ENCODE data around the gene ZNF786.
"Not testable (repeated sequence)": the region's sequence is repeated elsewhere in the genome, so short reads cannot be mapped to it uniquely, and the experiment has no call there.

ZNF786 gene

GRCh38 chr7:149081914-149082313, 8.6 kb downstream of the ZNF786 start:
- no peak for DNase-seq

DNA sequence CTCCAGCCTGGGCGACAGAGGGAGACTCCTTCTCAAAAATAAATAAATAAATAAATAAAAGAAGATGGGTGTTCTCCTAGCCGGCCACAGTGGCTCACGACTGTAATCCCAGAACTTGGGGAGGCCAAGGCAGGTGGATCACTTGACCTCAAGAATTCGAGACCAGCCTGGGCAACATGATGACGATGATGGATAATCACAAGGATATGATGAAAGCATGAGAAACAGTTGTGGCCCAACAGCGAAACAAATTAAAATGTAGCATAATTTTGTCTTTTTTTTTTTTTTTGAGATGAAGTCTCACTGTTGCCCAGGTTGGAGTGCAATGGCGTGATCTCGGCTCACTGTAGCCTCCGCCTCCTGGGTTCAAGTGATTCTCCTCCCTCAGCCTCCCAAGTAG, 12.9 kb downstream of the ZNF786 start:
- no peak for DNase-seq

DNA sequence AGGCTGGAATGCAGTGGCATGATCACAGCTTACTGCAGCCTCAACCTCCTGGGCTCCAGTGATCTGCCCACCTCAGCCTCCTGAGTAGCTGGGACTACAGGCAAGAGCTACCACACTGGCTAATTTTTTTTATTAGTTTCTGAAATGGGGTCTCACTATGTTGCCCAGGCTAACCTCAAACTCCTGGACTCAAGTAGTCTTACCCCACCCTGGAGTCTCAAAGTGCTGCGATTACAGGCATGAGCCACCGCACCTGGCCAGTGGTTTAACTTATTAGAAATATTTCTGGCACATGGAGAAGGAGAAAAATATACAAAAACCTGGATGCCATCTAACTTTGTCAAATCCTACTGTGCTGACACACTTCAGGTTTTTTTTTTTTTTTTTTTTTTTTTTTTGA, 15.2 kb downstream of the ZNF786 start:
- no peak for DNase-seq

DNA sequence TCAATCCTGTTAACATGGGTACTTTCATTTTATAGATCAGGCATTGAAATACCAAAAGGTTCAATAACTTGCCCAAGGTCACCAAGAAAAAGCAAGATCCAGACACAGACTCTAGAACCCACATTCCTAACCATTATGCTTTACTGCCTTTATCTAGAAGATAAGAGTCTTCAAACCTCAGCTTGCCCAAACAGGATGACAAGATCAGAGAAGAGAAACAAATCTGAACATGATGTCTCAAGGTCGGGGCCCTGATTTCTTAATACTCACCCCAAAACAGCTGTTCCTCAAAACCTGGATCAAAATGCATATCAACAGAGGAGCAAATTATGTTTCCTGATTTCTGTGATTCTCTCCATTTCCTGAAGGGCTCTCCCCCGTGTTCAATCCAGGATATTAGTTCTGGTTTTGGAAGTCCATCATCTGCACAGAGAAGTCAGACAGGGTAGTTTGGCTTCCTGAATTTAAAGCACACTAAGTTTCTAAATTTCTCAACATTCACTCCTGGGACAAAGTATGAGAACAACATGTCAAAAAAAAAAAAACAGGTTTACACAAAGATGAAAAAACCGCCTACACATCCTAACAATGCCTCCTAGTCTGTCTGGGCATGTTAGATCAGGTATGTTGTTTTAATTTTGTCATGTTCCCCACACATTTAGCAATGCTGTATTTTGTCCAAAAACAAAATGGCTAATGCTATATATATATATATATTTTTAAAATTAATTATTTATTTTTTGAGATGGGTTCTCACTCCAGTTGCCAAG, 16.2 kb downstream of the ZNF786 start:
- DNase-seq = no peak

GRCh38 chr7:149072438-149072775, 18.1 kb downstream of the ZNF786 start:
- DNase-seq = no peak

- no peak for DNase-seq
Observed at GRCh38 chr7:149071641-149072437, 18.7 kb downstream of the ZNF786 start.

DNA sequence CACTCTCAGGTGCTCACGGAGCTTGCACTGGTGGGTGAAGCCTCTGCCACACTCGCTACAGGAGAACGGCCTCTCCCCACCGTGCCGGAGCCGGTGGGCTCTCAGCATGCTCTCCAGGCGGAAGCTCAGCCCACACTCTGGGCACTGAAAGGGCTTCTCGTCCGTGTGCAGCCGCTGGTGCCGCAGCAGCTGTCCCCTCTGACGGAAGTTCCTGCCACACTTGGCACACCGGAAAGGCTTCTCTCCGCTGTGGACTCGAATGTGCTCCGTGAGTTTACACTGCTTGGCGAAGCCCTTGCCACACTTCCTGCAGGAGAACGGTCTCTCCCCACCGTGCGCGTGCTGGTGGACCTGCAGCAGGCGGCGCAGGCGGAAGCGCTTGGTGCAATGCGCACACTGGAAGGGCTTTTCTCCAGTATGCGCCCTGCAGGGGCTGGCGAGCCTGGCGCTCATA, 19.3 kb downstream of the ZNF786 start:
- no peak for DNase-seq

GRCh38 chr7:149070372-149071125, 20.0 kb downstream of the ZNF786 start:
- DNase-seq = no peak

DNA sequence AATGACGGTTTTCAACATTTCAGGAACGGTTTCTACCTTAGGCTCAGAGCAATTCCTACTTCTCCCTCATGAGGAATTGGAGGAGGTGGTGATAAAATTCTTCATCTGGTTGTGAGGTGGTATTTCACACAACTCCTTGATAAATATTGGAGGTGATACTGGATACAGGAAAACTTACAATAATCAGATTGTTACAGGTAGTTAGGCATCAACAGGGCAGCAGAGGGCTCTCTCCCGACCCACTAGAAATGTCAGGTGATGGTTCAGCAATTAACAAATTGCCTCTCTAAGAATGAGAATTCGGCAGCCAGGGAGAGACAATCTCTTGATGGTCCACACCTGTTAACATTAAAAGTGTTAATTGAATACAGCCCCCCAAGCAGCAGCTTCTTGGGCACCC, 22.6 kb downstream of the ZNF786 start:
- DNase-seq = no peak

DNA sequence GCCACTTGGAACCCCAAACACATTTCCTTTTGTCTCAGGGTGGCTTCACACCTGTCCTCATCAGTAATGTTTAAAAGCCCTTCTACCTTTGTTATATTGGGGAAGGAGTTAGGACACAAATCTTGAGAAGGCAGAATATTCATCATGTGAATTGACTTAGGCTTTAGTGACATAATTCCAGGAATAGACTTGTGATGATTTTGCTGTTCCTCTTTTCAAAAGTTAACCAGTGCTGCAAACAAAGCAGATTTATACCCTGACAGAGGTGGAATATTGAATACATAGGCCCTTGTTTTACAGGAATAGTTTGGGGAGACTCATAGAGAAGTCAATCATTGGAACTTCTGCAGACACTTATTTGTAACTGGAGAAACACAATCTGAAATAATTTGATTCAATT, 27.0 kb downstream of the ZNF786 start:
- DNase-seq = no peak

DNA sequence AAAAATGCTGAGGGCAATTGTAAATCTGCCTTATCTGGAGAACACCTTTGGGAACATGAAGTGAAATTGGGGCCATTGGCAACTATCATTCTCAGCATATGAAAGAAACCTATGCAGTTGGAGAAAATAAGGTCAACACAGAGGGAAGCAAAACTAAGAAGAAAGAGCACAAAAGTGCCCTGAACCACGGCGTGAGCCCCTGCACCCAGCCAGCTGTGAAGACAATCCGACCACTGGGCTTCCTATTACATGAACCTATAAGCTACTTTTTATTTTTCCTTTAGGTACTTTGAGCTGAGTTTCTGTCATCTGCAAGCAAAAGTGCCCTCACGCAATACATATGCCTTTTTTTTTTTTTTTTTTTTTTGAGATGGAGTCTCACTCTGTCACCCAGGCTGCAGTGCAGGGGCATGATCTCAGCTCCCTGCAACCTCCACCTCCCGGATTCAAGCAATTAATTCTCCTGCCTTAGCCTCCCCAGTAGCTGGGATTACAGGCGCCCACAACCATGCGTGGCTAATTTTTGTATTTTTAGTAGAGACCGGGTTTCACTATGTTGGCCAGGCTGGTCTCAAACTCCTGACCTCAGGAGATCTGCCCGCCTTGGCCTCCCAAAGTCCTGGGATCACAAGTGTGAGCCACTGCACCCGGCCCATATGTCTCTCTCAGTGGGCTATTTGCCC, 28.2 kb downstream of the ZNF786 start:
- DNase-seq = not testable (repeated sequence)

DNA sequence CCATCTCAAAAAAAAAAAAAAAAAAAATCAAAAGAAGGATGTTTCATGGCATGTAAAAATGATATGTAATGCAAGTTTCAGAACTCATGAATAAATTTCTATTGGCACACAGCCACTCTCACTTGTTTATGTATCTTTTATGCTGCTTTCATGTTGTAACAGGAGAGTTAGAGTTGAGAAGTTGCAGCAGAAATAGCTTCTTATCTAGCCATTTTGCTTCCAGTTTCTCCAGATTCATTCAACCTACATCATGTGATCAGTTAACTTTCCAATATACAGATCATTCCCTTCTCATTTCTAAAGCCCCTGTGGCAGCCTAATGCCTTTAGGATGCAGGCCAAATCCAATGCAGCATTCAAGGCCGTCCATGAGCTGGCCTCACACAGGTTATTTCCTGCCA, 30.4 kb downstream of the ZNF786 start:
- DNase-seq = no peak

DNA sequence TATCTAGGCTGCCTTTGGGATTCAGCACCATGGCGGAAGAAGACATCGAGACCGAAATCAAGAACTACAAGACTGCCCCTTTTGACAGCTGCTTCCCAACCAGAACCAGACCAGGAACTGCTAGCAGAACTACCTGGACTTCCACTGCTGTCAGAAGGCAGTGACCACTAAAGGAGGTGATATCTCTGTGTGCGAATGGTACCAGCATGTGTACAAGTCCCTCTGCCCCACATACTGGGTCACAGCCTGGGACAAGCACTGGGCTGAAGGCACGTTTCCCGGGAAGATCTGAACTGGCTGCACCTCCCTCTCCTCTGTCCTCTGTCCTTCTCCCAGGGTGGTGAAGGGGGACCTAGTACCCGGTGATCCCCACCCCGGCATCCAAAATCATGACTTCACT, 36.6 kb downstream of the ZNF786 start:
- DNase-seq = no peak

- no peak for DNase-seq
Observed at GRCh38 chr7:149053384-149053783, 37.1 kb downstream of the ZNF786 start.

GRCh38 chr7:149050941-149051340, 39.6 kb downstream of the ZNF786 start:
- no peak for DNase-seq

DNA sequence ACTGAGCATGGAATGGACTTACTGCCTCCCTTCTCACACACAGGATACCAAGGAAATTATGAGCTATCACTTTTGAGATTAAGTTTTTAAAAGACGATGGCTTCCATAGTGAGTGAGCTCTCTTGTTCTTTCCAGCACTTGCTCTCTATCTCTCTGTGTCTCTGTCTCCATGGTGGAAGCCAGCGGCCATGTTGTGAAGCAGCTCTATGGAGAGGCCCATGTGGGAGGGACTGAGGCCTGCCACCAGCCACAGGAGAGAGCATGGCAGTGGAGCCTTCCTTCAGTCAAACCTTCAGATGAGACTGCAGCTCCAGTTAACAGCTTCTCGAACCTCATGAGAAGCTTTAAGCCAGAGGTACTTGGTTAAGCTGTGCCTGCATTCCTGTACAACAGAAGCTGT, 41.7 kb downstream of the ZNF786 start:
- no peak for DNase-seq

DNA sequence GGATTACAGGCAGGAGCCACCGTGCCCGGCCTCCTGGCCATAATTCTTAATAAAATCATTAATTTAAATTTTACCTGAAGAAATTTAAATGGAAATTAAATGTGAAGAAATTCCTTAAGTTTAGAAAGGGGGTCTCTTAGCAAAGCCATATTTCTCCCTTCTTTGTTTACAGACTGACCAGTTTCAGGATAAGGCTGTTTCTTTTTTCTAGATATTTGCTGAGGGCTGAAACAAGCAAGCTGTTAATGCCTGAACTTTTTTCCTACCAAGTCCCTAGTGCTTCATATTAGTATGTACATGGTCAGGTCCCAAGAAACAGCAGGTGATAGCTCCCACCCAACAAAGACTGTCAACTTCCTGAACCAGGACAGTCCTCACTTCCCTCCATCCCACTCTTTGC, 44.1 kb downstream of the ZNF786 start:
- DNase-seq = no peak

DNA sequence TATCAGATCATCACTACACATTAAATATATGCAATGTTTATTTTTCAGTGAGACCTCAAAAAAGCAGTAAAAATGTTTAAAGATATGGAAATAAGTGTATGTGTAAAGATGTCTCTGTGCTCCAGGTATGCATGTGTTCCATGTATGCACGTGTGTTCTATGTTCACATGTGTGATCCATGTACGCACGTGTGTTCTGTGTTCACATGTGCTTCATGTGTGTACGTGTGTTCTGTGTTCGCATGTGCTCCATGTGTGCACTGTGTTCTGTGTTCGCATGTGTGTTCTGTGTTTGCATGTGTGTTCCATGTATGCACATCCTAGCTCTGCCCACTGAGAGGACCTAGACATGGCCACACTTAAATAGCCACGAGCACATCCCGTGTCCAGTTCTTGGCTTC, 46.6 kb downstream of the ZNF786 start:
- no peak for DNase-seq

GRCh38 chr7:149041350-149041749, 49.2 kb downstream of the ZNF786 start:
- DNase-seq = no peak

- not testable (repeated sequence) for DNase-seq
Observed at GRCh38 chr7:149038641-149039040, 51.9 kb downstream of the ZNF786 start.

DNA sequence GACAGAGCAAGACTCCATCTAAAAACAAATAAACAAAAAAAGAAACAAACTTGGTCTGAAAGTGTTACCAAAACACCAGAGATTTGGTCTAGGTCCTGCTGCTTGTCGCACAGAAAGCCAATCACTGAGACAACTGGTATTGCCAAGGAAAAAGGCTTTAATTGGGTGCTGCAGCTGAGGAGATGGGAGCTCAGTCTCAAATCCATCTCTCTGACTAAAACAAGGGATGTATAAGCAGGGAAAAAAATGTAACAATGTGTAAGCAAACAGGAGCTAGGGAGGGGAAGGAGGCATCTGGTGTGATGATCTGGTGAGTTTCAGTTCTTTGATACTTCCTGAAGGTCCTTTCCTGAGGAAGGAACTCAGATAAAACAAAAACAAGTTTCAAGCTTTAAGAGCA, 53.8 kb downstream of the ZNF786 start:
- no peak for DNase-seq

GRCh38 chr7:149031353-149031910, 59.1 kb downstream of the ZNF786 start:
- no peak for DNase-seq

DNA sequence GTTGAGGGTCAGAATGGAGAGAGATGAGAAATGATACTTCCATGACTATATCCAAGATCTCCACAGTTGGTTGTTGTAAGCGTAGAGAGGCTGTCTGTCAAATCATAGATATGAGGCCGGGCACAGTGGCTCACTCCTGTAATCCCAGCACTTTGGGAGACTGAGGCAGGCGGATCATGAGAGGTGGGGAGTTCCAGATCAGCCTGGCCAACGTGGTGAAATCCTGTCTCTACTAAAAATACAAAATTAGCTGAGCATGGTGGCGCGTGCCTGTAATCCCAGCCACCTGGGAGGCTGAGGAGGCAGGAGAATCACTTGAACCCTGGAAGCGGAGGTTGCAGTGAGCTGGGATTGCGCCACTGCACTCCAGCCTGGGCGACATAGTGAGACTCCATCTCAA, 60.1 kb downstream of the ZNF786 start:
- not testable (repeated sequence) for DNase-seq
